ENCODE data around the gene ASF1A. TPM values are rescaled to one million over a fixed set of nuclear protein-coding genes. Genes with fewer than 3 reads are reported as not detected.

The ASF1A gene
- total and polyA plus RNA-seq, 8 donors: 4.5 to 13.9 (median 8.4) TPM

DNA sequence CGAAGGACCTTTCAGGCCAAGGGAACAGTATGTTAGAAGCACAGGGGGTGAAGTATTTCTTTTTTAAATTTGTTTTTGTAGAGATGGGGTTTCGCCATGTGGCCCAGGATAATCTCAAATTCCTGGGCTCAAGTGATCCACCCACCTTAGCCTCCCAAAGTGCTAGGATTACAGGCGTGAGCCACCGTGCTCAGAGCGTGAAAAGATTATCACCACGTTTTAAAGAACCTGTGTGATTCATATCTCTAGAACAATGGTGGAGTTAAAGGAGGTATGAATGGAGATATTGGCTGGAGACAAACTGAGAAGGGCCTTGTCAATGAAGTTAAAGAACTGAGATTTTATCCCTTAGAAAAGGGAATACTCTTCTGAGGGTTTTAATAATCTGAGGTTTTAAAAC lies 9.7 kb downstream of the ASF1A start:
- TF ChIP-seq, protein P1, sequence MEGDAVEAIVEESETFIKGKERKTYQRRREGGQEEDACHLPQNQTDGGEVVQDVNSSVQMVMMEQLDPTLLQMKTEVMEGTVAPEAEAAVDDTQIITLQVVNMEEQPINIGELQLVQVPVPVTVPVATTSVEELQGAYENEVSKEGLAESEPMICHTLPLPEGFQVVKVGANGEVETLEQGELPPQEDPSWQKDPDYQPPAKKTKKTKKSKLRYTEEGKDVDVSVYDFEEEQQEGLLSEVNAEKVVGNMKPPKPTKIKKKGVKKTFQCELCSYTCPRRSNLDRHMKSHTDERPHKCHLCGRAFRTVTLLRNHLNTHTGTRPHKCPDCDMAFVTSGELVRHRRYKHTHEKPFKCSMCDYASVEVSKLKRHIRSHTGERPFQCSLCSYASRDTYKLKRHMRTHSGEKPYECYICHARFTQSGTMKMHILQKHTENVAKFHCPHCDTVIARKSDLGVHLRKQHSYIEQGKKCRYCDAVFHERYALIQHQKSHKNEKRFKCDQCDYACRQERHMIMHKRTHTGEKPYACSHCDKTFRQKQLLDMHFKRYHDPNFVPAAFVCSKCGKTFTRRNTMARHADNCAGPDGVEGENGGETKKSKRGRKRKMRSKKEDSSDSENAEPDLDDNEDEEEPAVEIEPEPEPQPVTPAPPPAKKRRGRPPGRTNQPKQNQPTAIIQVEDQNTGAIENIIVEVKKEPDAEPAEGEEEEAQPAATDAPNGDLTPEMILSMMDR (IDR thresholded peaks at IDR 0.05): no peak
- WGBS, 2 donors: 88% methylated on average over 6 of the region's 6 CpGs
- FAIRE-seq: no peak
- no peaks in the 10 kb centered on the region for H3K27me3 ChIP-seq
- peaks cover 4 to 5% (median 5%) of the 10 kb centered on the region in 3 donors for H3K4me1 ChIP-seq
- ATAC-seq: no peak
- H3K27ac ChIP-seq: no peak overlapping the region
- intact Hi-C loops (cut with DNase I): no loop called here
- H3K36me3 ChIP-seq: peaks cover 0 to 17% (median 4%) of the 10 kb centered on the region in 3 donors
- DNase-seq: no peak
- H3K4me3 ChIP-seq: no peak overlapping the region
- no peaks in the 10 kb centered on the region for H3K9me3 ChIP-seq

DNA sequence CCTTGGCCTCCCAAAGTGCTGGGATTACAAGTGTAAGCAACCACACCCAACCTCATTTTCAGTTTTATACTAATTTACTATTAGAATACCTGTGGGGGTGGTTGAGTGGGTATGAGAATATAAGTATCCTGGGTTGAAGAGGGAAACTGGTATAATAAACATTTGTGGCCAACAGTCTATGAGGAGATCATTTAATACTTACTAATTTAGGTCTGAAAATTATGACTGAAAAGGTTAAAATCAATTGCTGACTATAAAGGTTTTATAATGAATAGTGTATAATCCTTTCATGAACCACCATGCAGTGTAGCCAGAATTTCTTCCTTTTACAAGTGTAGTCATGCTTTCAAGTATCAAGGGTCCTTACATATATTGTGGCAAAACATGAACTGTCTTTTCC lies 11.1 kb downstream of the ASF1A start:
- no peak overlapping the region for H3K4me3 ChIP-seq
- H3K9me3 ChIP-seq: no peaks in the 10 kb centered on the region
- no peaks in the 10 kb centered on the region for H3K27me3 ChIP-seq
- no peak overlapping the region for H3K27ac ChIP-seq
- peaks cover 4 to 5% (median 5%) of the 10 kb centered on the region in 3 donors for H3K4me1 ChIP-seq
- TF ChIP-seq, protein P1 (IDR thresholded peaks at IDR 0.05): no peak
- ATAC-seq (no peak), DNase-seq (no peak), FAIRE-seq (no peak)
- peaks cover 0 to 28% (median 4%) of the 10 kb centered on the region in 3 donors for H3K36me3 ChIP-seq
- intact Hi-C loops (cut with DNase I): no loop called here

DNA sequence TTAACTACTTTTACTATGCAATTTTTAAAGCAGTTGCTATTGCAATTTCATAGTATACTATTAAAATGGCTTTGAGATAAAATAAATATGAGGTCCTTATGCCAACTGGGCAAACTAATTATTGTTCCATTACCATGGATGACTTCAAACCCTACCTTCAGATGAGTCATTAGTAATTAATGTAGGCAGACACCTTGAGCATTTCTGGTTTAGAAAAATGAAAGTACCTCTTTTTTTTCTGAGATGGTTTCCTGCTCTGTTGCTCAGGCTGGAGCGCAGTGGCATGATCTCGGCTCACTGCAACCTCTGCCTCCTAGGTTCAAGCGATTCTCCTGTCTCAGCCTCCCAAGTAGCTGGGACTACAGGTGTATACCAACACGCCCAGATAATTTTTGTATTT lies 11.9 kb downstream of the ASF1A start:
- ATAC-seq: peak in 1 of 4 donors; percentile 13

DNA sequence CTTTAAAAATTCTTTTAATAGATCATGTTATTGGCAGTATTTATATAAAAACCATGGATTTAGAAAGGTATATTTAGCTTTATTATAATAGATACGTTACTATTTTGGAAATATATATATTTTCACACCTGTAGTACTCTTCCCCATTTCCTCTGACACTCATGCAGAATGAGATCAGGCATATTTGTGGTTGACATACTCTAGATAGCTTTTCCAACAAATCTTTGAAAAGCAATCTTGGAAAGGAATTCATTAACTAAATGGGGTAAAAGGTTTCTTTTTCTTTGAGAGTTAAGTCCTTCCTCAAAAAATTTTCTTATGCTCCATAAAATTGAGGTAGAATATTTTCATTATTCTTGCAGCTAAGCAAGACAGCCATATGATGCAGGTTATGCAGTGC lies 14.5 kb downstream of the ASF1A start:
- Histone ChIP-seq H3K4me1 (no peaks in the 10 kb centered on the region), H3K27ac (no peak overlapping the region), H3K9me3 (no peaks in the 10 kb centered on the region), H3K4me3 (no peak overlapping the region), H3K36me3 (peaks cover 0 to 39% (median 8%) of the 10 kb centered on the region in 3 donors), H3K27me3 (no peaks in the 10 kb centered on the region)
- DNase-seq (no peak), FAIRE-seq (no peak), ATAC-seq (no peak)
- 66 to 75% methylated on average over 1 of the region's 1 CpG for WGBS, 2 donors
- intact Hi-C loops (cut with DNase I): no loop called here
- TF ChIP-seq, protein P1 (IDR thresholded peaks at IDR 0.05): no peak

More for the DNA sequence above, 11.9 kb downstream of the ASF1A start:
- no peak overlapping the region for H3K4me3 ChIP-seq
- H3K9me3 ChIP-seq: no peaks in the 10 kb centered on the region
- 91 to 97% methylated on average over 4 of the region's 4 CpGs for WGBS, 2 donors
- peaks cover 0 to 33% (median 4%) of the 10 kb centered on the region in 3 donors for H3K36me3 ChIP-seq
- DNase-seq (no peak), FAIRE-seq (no peak)
- TF ChIP-seq, protein P1 (IDR thresholded peaks at IDR 0.05): no peak
- no peaks in the 10 kb centered on the region for H3K27me3 ChIP-seq
- H3K27ac ChIP-seq: no peak overlapping the region
- peaks cover 0 to 4% (median under 1%) of the 10 kb centered on the region in 3 donors for H3K4me1 ChIP-seq
- intact Hi-C loops (cut with DNase I): no loop called here

DNA sequence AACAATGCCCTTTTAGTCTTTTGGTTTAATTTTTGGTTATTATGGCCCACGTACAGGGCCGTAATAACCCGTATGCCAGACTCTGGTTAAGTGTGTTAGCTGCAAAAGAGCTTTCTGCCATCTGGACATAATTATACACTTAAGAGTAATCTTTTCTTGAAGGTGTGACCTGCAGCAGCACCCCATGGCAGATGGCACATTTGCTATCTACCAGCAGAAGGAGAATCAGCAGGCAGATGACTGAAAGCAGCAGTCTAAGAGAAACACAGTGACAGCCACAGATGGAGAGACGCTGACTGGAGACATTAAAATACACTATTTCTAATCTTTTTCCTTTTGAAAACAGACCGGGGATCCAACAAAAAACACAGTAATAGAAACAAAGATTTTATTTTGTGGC lies 18.7 kb downstream of the ASF1A start:
- H3K4me3 ChIP-seq: no peak overlapping the region
- TF ChIP-seq, protein P1 (IDR thresholded peaks at IDR 0.05): no peak
- no peak for DNase-seq
- H3K27me3 ChIP-seq: no peaks in the 10 kb centered on the region
- no peak for FAIRE-seq
- WGBS, 2 donors: 90 to 94% methylated on average over 5 of the region's 5 CpGs
- H3K9me3 ChIP-seq: no peaks in the 10 kb centered on the region
- ATAC-seq: peak in 1 of 4 donors; percentile 27
- intact Hi-C loops (cut with DNase I): no loop called here
- H3K36me3 ChIP-seq: peaks cover 0 to 38% (median 5%) of the 10 kb centered on the region in 3 donors
- H3K4me1 ChIP-seq: no peaks in the 10 kb centered on the region
- no peak overlapping the region for H3K27ac ChIP-seq
